Peyer's patch (tissue), 4 donors: ENCODE measurements around the gene RSPH4A. TPM values are rescaled to one million over a fixed set of nuclear protein-coding genes. Genes with fewer than 3 reads are reported as not detected.
A peak's percentile ranks its signal among the peaks of the same experiment; 100 is the strongest.

Source experiments
- DNase-seq, 3 donors: peaks; one replicate each; pipeline ENCODE4 v3.0.0-alpha.2; 2017 to 2019
- H3K27ac ChIP-seq, 4 donors: fragments of 200-600 bp; sonication (generic); one replicate each; pipeline ENCODE4 v1.5.1; 2016 to 2019
- H3K27me3 ChIP-seq, 2 donors: fragments of 200-600 bp; sonication (generic); one replicate each; pipeline ENCODE4 v1.5.1; 2019
- H3K36me3 ChIP-seq, 3 donors: fragments of 200-600 bp; sonication (generic); one replicate each; pipeline ENCODE4 v1.5.1; 2016 to 2019
- H3K4me1 ChIP-seq, 4 donors: fragments of 200-600 bp; sonication (generic); one replicate each; pipeline ENCODE4 v1.5.1; 2016 to 2019
- H3K4me3 ChIP-seq, 4 donors: fragments of 200-600 bp; sonication (generic); 1 replicate in 3 of 4; 2 replicates in 1 of 4; pipeline ENCODE4 v1.5.1; 2016 to 2019; ENCODE audit warnings: mild to moderate bottlenecking in 1 of 4
- H3K9me3 ChIP-seq, 4 donors: fragments of 200-600 bp; sonication (generic); one replicate each; pipeline ENCODE4 v1.5.1; 2016 to 2019; ENCODE audit warnings: mild to moderate bottlenecking in 1 of 4
- POLR2A ChIP-seq, 2 donors: fragments of 450-650 bp; IDR thresholded peaks; one replicate each; pipeline ENCODE4 v1.5.1; 2017; ENCODE audit warnings: antibody characterized with exemption in 2 of 2, mild to moderate bottlenecking in 2 of 2, moderate library complexity in 2 of 2
- total RNA-seq, 4 donors: library from RNA; depleted of rRNA; stranded (reverse); fragments of >200 nt; gene quantifications; one replicate each; pipeline ENCODE4 v1.1.0, GENCODE V29; 2016
- TF ChIP-seq, protein P1 (sequence below), 6 experiments: fragments of 450-650 bp in 4 of 6; fragments of 200-600 bp in 2 of 6; sonication (generic) in 1 of 6; IDR thresholded peaks; one replicate each; pipeline ENCODE4 v1.5.1; 2017 to 2019; ENCODE audit warnings: antibody characterized with exemption in 6 of 6, mild to moderate bottlenecking in 3 of 6, moderate library complexity in 1 of 6

Gene RSPH4A
- total RNA-seq, 4 donors from 2014 or later = 0.35 to 5.0 (median 1.2) TPM

DNA sequence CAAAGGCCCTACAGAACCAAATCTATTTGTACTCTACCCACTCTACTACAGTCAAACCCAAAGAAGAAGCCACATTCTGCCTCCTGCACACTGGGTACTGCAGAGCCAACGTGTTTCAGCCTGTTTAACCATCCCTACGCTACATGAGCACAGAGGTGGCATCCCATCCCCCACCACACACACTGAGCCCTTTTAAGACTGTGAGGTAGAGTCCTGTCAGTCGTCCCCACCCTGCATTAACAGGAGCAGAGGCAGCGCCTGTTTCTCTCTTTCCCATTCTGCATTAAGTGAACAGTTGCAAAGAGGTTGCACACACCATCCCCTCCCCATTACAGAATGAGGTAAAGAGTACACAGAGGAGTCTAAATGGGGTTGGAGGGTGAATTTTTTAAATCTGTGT lies 5.2 kb upstream of the RSPH4A start:
- Histone ChIP-seq H3K4me3 (no peak overlapping the region), H3K27me3 (no peaks in the 10 kb centered on the region), H3K36me3 (no peaks in the 10 kb centered on the region), H3K27ac (no peak overlapping the region), H3K9me3 (no peaks in the 10 kb centered on the region), H3K4me1 (no peaks in the 10 kb centered on the region)
- TF ChIP-seq, protein P1, sequence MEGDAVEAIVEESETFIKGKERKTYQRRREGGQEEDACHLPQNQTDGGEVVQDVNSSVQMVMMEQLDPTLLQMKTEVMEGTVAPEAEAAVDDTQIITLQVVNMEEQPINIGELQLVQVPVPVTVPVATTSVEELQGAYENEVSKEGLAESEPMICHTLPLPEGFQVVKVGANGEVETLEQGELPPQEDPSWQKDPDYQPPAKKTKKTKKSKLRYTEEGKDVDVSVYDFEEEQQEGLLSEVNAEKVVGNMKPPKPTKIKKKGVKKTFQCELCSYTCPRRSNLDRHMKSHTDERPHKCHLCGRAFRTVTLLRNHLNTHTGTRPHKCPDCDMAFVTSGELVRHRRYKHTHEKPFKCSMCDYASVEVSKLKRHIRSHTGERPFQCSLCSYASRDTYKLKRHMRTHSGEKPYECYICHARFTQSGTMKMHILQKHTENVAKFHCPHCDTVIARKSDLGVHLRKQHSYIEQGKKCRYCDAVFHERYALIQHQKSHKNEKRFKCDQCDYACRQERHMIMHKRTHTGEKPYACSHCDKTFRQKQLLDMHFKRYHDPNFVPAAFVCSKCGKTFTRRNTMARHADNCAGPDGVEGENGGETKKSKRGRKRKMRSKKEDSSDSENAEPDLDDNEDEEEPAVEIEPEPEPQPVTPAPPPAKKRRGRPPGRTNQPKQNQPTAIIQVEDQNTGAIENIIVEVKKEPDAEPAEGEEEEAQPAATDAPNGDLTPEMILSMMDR (IDR thresholded peaks at IDR 0.05) = no peak
- no peak for TF ChIP-seq POLR2A (IDR thresholded peaks at IDR 0.05)
- no peak for DNase-seq

DNA sequence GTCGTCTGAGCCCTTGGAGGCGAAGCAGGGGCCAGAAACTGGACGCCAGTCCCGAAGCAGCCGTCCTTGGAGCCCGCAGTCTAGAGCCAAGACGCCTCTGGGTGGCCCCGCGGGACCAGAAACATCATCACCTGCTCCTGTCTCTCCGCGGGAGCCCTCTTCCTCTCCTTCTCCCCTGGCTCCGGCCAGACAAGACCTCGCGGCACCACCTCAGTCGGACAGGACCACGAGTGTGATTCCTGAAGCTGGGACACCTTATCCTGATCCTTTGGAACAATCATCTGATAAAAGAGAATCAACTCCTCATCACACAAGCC lies 416 bp downstream of the RSPH4A start:
- TF ChIP-seq, protein P1 (IDR thresholded peaks at IDR 0.05) = no peak
- TF ChIP-seq POLR2A (IDR thresholded peaks at IDR 0.05) = no peak
- H3K27me3 ChIP-seq = no peaks in the 10 kb centered on the region
- H3K9me3 ChIP-seq = no peaks in the 10 kb centered on the region
- peak in 1 of 3 donors; percentile 51 for DNase-seq
- no peaks in the 10 kb centered on the region for H3K36me3 ChIP-seq
- H3K4me3 ChIP-seq = peak overlapping the region; percentile 32 to 50 (median 43)
- no peak overlapping the region for H3K27ac ChIP-seq
- H3K4me1 ChIP-seq = peaks cover 0 to 6% (median 0%) of the 10 kb centered on the region in 4 donors

DNA sequence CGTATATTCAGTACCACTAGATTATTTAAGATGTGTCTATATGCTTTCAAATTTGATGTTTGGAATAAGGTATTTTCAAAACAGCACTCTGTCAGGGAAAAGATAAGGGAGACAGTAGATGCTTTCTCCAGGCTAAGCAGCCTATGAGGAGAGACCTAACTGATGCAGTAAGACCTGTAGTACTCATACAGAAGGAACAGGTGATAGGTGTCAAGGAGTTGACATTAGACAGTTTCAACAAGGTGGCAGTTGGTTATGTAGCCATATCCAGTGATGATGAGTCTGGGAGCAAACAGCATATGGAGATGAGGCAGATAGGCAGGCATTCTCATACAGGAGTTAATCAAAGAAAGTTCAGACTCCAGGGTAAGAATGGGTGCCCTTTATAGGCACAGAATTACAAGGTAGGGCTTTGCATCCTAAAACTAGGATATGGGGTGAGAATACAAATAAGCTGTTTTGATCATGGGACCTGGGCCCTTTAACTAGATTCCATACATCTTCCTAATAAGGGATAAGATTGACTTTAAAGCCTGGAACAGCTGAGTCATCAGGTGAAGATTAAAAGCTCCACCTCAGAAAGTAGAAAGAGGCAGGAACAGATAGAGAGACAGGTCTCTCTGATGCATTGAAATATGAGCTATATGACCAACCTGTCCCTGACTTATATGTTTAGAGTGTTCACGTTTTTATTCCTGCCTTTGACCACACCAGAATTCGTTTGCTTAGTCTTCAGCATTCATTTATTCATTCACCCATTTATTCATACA lies 7.9 kb downstream of the RSPH4A start:
- Histone ChIP-seq H3K4me1 (no peaks in the 10 kb centered on the region), H3K9me3 (no peaks in the 10 kb centered on the region), H3K36me3 (no peaks in the 10 kb centered on the region), H3K4me3 (no peak overlapping the region), H3K27ac (no peak overlapping the region), H3K27me3 (no peaks in the 10 kb centered on the region)
- DNase-seq = no peak
- no peak for TF ChIP-seq POLR2A (IDR thresholded peaks at IDR 0.05)
- TF ChIP-seq, protein P1 (IDR thresholded peaks at IDR 0.05) = no peak

DNA sequence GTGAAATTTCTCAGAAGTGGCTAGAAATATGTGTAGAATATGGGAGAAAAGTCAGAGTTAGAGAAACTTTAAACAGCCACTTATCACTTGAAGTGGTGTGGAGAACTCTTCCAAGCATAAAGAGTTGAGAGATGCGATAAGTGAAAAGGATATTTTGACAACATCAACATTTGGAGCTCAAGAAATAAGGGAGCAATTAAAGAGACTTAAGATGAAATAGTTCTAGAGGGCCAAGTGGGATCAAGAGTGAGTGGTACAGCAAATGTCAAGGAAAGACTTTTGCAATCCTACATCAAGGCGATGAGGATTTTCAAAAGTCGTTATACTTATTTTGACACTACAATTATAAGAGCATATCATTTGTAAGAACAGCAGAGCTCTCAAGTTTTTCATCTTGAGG lies 9.6 kb downstream of the RSPH4A start:
- no peaks in the 10 kb centered on the region for H3K9me3 ChIP-seq
- no peaks in the 10 kb centered on the region for H3K27me3 ChIP-seq
- no peaks in the 10 kb centered on the region for H3K4me1 ChIP-seq
- no peak for TF ChIP-seq POLR2A (IDR thresholded peaks at IDR 0.05)
- TF ChIP-seq, protein P1 (IDR thresholded peaks at IDR 0.05) = no peak
- no peak overlapping the region for H3K27ac ChIP-seq
- no peaks in the 10 kb centered on the region for H3K36me3 ChIP-seq
- no peak overlapping the region for H3K4me3 ChIP-seq
- no peak for DNase-seq

DNA sequence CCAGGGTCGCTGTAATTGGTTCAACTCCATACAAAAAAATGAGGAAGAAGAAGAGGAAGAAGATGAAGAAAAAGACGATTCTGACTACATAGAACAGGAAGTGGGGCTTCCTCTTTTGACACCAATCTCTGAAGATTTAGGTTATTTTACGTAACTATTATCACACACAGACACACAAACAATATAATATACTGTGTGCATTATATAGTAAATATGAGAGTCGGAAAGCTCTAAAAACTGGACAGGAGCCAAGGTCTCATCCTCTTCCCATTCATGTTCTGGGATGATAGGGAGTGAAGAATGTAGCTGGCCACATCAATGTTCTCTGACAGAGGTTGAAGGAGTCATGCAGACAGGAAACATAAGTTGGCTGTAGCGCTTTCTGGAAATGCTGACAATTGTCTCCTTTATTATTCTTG lies 13.3 kb downstream of the RSPH4A start:
- Histone ChIP-seq H3K27me3 (no peaks in the 10 kb centered on the region), H3K4me3 (no peak overlapping the region), H3K36me3 (peaks cover 0 to 10% (median 0%) of the 10 kb centered on the region in 3 donors), H3K4me1 (no peaks in the 10 kb centered on the region), H3K27ac (no peak overlapping the region), H3K9me3 (no peaks in the 10 kb centered on the region)
- TF ChIP-seq POLR2A (IDR thresholded peaks at IDR 0.05) = no peak
- TF ChIP-seq, protein P1 (IDR thresholded peaks at IDR 0.05) = no peak
- DNase-seq = no peak
